Cardiac fibroblast (primary cell): Measurements from ENCODE around the gene CIAPIN1.

ENCODE experiments used
- DNase-seq, 2 donors: peaks; one replicate each; pipeline versions ENCODE4 v3.0.0 to v3.0.0-alpha.2; 2010; ENCODE audit warnings: low read depth in 2 of 2
- H3K4me3 ChIP-seq, 2 donors: replicated peaks in 1 of 2; 1 replicate in 1 of 2; 2 replicates in 1 of 2; pipeline ENCODE4 v1.5.1; 2011; ENCODE audit warnings: low read depth in 2 of 2, low read length in 2 of 2, mild to moderate bottlenecking in 2 of 2, moderate library complexity in 1 of 2
- CTCF ChIP-seq: IDR thresholded peaks from one replicate; pipeline ENCODE4 v1.5.1; 2011; ENCODE audit warnings: low read depth, mild to moderate bottlenecking, low read length, inconsistent platforms

Gene CIAPIN1

GRCh38 chr16:57413733-57414132 lies 33.5 kb downstream of the CIAPIN1 start:
- no peak for DNase-seq
- no peak overlapping the region for H3K4me3 ChIP-seq
- no peak for TF ChIP-seq CTCF

DNA sequence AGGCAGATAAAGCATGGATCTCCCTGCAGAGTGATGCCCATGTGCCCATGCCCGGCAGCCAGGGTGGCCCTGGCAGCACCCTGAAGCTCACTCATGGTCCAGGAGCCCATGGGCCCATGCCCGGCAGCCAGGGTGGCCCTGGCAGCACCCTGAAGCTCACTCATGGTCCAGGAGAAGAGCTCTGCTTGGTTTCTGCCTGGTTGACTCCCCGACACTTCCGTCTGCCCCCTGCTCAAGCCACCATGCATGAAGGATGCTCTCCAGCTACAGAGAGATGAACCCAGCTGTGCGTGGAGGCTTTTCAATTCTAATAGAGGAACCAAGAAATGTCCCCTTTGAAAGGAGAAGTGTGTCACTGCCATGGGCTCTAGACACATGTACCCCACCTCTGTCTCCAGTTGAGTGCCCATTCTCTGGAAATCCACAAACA lies 33.9 kb downstream of the CIAPIN1 start:
- TF ChIP-seq CTCF, result no peak
- H3K4me3 ChIP-seq, result no peak overlapping the region
- no peak for DNase-seq

GRCh38 chr16:57412584-57412983 lies 34.6 kb downstream of the CIAPIN1 start:
- TF ChIP-seq CTCF, result no peak
- H3K4me3 ChIP-seq, result no peak overlapping the region
- DNase-seq, result no peak

DNA sequence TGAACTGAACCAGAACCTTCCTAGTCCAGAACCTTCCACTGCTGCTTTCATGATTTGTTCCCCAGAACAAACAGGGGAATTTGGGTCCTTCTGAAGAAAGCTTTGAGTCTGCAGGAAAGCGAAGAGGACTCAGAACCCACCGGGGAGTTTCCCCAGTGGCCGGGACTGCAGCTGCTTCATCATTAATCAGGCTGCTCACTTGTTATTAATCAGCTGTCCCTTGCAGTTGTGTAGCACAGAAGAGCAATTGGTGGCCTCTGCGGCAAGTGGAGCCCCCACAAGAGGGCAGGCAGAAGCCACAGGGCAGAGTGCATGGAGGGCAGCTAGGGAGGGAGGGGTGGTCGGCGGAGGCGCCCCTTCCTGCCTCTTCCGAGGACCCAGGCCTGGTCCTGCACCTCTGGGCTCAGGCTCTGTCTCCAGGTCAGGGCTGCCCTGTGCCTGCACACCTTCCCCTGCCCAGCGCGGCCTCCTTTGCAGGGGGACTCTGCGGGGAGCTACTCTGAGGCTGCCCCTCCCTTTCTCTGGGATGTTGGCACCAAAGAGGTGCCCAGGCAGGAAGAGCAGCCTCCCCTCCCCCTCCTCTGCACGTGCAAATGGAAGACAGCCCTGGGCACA lies 35.7 kb downstream of the CIAPIN1 start:
- no peak for DNase-seq
- no peak overlapping the region for H3K4me3 ChIP-seq
- no peak for TF ChIP-seq CTCF

GRCh38 chr16:57409870-57410587 lies 37.2 kb downstream of the CIAPIN1 start:
- no peak for TF ChIP-seq CTCF
- no peak overlapping the region for H3K4me3 ChIP-seq
- DNase-seq, result peak in 1 of 2 donors; percentile 13

DNA sequence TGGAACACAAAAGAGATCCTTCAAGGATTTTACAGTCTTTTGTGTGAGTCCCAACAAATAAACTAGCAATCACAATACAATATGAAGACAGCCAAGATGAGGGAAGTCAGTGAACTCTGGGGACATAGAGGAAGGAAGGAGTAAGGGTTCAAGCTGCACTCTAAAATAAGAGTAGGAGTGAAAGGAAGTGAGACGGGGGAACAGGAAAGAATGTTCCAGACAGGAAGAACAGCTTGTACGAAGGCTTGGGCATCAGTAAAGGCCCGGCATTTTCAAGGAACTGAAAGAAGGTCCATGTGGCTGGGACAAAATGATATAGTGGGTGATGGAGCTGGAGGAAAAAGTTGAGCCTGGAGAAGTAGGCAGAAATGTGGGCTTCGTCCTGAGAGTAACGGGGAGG lies 38.1 kb downstream of the CIAPIN1 start:
- H3K4me3 ChIP-seq, result no peak overlapping the region
- no peak for TF ChIP-seq CTCF
- DNase-seq, result no peak
